HL-60/S4 treated with phorbol 12-myristate 13-acetate at 8.2 ng/mL for 4 days and 3 days (cell line): ENCODE measurements around the gene NOTO.
"Not testable (repeated sequence)": the region's sequence is repeated elsewhere in the genome, so short reads cannot be mapped to it uniquely, and the experiment has no call there.

Experiments
- in situ Hi-C: fragments of 300-500 bp; cut with MboI; formaldehyde crosslinking; loops from 2 replicates; pipeline ENCODE4 v1.15.0; 2022; ENCODE audit warnings: low sequenced_read_pairs

The NOTO gene

DNA sequence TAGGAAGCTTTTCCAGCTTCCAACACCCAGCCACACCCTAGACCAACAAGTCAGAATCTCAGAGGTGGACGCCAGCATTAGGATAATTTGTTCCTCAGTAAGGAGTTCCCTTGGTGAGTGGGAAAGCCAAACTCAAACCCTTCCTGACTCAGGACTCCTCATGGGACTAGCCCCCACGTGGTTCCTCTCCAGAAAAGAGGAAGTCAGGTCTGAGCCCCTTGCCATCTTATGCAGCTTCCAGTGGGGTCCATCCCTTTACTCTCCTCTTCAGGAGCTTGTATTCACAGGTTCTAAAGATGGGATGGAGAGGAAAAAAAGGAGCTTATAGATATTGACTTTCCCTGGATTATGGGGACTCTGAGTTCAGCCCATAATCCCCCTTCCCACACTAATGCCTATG, 14.8 kb upstream of the NOTO start:
- in situ Hi-C loops: no loop called here

DNA sequence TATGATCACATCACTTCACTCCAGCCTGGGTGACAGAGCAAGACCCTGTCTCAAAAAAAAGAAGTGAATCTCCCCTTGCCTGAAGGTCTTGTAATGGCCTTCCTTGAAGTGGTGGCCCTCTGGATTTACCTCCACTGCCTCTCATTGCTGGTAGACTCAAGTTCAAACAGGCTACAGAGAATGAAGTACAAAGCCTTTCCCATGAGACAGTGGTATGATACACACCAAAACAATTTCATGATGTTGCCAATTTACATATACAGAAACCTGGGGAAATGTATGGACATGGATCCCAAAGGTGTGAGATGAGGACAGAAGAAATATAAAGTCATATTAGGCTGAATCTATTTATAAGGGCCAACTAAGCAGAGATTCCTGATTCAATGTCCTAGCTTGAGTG, 4.8 kb upstream of the NOTO start:
- in situ Hi-C loops: no loop called here

DNA sequence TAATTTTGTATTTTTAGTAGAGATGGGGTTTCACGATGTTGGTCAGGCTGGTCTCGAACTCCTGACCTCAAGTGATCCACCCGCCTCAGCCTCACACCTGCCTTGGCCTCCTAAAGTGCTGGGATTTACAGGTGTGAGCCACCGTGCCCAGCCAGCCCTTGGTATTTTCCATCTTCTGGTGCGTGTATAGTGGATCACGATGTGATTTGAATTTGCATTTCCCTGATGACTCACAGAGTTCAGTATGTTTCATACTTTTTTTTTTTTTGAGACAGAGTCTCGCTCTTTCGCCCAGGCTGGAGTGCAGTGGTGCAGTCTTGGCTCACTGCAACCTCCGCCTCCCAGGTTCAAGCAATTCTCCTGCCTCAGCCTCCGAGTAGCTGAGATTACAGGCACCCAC, 2.1 kb upstream of the NOTO start:
- in situ Hi-C loops: not testable (repeated sequence)

DNA sequence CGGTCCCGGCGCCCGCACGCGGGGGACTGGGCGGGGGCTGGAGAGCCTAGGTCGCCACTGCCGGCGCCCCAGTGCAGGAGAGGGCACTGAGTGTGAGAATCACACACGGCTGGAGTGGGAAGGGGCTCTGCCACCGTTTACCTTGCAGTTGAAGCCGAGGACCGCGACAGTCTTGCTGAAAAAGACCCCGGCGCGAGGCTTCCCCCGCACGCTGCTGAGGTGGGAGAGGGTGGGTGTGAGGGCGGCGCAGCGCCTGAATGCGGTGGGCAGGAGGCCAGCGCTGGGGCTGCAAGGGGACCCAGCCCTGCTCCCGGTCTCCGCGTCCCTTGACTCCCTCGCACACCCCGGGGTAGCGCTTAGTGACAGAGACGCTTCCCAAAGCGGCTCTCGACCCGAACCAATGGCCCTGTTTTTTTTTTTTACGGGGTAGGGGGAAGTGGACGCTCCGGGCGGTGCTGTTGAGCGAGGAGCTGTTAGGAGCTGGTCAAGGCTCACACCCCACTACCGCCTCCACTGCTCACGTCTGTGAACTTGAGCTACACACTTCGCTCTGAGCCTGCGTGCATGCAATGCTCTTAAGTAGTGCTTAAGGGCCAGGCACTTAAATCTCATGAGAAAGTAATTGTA, 794 bp downstream of the NOTO start:
- in situ Hi-C loops: no loop called here

DNA sequence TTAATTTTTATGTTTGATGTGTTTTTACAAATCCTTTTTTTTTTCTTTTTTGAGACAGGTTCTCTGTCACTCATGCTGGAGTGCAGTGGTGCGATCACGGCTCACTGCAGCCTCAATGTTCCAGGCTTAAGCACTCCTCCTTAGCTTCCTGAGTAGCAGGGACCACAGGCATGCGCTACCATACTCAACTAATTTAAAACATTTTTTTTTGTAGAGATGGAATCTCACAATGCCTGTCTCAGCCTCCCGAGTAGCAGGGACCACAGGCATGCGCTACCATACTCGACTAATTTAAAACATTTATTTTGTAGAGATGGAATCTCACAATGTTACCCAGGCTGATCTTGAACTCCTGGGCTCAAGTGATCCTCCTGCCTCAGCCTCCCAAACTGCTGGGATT, 3.2 kb downstream of the NOTO start:
- in situ Hi-C loops: no loop called here

DNA sequence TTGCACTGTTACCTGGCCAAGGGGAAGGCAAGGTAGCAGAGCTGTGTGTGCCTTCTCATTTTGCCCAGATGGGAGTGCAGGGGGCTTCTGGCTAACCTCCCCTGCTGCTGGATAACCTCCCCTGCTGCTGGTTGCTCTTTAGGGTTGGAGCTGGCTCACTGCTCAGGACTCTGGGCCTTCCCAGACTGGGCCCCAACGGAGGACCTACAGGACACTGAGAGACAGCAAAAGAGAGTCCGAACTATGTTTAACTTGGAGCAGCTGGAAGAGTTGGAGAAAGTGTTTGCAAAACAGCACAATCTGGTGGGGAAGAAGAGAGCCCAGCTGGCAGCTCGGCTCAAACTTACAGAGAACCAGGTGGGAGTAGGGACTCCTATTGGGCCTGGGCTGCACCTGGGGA, 5.9 kb downstream of the NOTO start:
- in situ Hi-C loops: no loop called here

DNA sequence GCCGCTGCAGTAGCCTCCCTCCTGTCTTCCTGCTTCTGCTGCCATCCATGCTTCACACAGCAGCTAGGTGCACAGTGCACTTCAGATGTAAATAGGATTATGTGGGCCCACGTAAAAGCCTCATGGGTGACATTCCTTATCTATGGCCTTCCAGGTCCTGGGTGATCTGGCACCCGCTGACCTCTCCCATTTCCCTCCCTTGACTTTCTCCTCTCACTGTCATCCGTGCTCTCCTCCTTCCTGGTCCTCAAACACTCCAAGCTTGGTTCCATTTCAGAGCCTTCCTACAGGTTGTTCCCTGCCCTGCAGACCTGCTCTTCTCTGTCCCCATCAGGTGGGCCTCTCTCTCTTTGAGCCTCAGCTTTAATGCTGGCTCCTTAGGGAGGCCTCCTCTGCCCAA, 7.6 kb downstream of the NOTO start:
- in situ Hi-C loops: no loop called here

DNA sequence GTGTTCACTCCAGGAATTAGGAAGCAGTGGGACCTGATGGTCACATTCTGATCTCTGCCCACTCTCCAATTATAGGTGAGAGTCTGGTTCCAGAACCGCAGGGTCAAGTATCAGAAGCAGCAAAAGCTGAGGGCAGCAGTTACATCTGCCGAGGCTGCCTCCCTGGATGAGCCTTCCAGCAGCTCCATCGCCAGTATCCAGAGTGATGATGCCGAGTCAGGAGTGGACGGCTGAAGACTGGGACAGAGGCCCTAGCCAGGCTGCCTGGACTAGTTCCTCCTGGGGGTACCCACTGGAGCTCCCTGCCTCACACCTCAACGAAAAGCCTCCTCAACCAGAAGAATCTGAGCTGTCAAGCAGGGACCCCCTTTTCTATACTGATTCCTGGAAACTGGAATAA, 8.3 kb downstream of the NOTO start:
- in situ Hi-C loops: no loop called here

DNA sequence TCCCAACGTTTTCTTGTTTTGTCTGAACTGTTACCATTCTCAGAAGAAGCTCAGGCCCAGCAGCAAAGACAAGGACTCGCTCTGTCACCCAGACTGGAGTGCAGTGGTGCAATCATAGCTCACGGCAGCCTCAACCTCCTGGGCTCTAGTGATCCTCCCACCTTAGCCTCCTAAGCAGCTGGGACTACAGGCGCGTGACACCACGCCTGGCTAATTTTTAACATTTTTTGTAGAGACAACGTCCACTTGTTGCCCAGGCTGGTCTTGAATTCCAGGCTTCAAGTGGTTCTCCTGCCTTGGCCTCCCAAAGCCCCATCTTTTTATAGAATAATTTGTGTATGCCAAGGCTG, 9.7 kb downstream of the NOTO start:
- in situ Hi-C loops: no loop called here

DNA sequence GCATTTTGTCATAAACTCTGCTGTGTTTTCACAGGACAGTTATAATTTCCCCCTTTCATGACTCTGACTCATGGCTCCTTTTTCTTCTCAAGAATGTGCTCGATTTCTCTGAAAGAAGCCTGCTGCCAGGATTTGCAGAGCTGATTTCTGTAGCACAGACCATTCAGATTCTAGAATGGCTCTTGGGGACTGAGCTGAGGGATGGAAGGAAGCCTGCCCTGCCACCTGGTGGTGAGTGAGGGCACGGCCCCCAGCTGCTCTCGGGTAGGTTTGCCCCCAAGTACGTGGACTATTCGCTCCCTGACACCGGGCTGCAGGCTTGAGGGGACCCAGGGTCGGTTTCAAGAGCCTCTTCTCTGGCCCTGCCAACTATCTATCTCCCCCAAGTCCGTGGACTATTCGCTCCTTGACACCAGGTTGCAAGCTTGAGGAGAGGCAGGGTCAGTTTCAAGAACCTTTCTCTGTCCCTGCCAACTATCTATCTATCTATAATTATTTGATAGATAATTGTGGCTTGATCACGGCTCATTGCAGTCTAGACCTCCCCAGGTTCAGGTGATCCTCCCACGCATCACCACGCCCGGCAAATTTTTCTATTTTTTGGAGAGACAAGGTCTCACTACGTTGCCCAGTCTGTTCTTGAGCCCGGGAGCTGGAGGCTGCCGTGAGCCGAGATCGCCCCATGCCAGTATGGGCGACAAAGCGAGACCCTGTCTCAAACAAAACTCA, 10.2 kb downstream of the NOTO start:
- in situ Hi-C loops: no loop called here

DNA sequence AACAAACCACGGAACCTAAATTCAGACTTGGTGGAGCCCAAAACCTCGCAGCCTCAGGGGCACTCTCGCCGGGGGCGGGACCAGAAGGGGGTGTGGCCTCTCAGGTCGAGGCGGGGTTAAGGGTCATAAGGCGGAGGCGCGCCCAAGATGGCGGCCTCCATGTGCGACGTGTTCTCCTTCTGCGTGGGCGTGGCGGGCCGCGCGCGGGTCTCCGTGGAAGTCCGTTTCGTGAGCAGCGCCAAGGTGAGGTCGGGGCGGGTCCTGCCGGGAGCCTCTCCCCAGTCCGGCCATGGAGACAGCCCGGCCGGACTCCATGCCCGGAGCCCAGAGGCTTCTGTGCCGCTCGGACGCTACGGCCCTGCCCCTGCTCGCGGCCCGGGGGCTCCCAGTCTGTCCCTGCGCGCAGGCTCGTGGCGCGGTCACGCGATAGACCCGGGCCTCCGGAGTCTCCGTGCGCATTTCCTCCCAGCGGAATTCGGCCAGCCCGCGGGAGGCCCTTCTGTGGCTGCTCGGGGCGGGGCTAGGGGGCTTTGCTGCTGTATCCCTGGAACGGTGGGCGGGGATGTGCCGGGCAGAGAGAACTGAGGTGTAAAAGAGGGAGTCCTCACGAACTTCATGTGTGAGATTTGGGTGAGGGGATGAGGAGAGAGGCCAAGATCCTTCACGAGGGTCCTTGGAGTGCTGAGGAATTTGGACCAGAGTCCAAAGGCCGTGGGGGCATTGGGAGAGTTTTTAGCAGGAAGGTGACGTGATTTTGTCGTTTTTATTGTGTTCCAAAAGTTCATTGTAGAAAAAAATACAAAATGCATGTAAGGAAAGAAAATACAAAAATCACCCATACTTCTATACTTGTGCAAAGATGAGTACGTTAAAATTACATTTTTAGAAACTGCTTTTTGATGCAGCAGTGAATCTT, 12.0 kb downstream of the NOTO start, which contains the start of gene SMYD5:
TSS of gene SMYD5 (plus strand) at position 126 of the 916 bp plus-strand sequence. CDS start at position 148, 22 bp downstream.
- in situ Hi-C loops: no loop called here

DNA sequence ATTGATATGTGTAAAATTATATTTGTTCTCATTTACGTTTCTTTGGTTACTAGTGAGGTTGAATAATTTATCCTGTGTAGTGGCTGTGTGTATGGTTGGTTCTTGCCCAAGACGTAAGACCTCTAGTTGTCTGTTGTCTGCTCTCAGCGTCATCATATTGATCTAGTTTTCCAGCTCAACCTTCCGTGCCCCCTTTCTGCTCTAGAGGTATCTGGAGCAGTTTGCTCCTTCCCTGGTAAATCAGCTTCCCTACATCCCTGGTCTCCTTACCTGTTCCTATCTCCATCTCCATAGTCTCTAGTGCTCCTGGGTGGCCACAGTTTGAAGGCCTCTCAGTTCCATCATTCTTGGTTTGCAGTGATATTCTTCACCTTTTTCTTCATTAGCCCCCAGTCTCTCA, 12.9 kb downstream of the NOTO start:
- in situ Hi-C loops: no loop called here

DNA sequence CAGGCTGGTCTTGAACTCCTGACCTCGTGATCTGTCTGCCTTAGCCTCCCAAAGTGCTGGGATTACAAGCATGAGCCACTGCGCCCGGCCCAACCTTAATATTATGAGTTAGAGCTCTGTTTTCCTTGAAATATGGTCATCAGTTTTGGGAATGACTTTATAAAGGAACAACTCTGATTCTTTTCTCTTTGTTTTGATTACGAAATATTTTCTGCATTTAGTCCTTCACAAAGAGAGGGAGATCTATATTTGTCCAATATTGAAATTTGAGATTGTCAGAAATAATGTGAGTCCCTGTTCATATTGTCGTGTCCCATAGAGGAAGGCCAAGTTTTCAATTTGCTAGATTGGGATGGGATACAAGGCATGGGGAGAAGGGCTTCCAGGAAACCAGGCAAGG, 14.8 kb downstream of the NOTO start:
- in situ Hi-C loops: no loop called here

DNA sequence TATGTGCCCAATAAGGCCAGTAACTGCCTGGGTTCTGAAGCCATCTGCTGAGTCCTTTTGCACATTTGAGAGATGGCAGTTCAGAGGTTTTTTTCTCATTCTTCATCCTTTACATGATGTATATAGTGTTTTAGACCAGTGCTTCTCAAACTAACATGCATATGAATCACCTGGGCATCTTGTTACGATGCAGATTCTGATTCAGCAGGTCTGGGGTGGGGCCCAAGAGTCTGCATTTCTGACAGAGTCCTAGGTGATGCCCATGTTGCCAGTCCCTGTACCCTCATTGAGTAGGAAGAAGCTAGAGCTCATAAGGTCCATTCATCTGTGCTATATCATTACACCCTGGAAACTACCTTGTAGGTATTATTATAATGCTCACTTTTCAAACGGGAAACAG, 15.5 kb downstream of the NOTO start:
- in situ Hi-C loops: no loop called here

DNA sequence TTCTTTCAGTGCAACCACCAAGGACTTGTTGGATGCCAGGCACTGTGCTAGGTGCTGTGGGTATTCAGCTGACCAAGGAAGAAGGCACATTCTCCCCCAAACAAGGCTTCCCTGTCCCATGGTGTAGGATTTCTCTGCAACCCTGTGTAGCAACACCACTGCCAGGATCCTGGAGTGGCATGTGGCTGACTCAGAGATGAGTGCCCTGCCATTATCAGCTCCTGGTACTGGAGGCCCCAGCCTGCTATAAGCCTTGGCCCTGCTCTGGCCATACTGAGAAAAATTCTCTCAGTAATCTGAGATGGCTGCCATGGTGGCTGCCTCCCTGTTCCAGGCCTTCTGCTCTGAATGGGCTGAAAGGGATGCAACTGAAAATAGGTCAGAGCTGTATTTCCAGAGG, 15.9 kb downstream of the NOTO start:
- in situ Hi-C loops: no loop called here

DNA sequence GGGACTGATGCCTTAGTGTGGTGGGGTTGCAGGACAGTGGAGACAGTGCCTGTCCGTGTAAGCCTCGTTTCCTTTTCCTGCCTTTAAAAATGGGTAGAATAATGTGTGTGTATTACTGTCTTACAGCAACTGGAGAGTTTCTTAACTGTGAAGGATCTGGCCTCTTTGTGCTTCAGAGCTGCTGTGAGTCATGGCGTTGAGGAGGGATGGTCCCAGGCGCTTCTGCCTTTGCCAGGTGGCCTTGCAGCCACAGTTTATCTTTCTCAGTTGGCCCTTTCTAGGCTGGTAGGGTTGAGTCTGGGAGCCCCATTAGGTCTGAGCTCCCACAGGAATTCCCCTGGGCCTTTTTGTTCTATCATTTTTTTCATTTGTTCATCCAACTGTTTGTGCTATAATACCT, 21.4 kb downstream of the NOTO start:
- in situ Hi-C loops: no loop called here

DNA sequence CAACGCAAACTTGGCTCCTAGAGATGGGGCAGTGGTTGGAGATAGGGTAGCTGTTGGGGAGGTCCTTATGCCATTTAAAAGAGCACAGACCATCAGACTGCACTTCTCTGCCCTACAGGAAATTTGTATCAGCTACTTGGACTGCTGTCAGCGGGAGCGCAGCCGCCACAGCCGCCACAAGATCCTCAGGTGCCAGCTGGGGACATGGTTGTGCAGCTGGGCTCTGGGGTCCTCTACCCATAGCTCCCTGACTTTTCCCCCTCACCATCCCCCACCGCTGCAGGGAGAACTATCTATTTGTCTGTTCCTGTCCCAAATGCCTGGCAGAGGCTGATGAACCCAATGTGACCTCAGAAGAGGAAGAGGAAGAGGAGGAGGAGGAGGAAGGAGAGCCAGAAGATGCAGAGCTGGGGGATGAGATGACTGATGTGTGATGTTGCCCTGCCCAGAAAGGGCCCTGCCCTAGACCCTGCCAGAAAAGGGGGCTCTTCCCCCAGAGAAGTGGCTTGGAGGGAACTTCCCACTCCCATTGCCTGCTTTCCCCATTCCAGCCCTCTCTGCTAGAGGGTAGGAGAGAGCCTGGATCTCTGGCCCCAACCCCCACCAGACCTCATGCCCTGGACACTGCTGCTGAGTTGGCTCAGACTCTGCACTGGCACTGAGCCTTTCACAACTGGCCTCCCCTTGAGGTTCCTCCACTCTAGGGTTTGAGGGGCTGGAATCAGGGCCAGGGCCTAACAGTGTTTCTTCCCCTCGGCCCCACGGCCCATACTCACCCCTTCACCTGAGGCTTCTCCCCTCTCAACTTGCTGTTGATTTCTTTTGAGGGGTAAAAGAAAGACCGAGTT, 23.4 kb downstream of the NOTO start:
- in situ Hi-C loops: no loop called here

DNA sequence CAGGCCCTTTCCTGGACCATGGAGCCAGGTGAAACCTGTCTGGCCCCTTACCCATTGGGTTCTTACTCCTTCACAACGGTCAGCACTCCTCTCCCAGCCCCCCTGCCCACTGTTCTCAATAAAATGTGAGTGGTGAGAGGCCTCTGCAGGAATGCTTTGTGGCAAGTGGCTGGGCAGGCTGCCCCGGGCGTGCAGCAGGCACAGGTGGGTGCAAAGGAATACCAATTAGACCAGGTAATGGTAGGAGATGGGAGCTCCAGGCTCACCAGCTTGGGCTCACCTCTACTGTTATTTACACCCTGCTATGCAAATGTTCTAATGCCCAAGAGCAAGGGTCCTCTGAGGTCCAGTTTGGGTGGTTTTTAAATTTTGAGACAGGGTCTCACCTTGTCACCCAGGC, 24.7 kb downstream of the NOTO start:
- in situ Hi-C loops: no loop called here

DNA sequence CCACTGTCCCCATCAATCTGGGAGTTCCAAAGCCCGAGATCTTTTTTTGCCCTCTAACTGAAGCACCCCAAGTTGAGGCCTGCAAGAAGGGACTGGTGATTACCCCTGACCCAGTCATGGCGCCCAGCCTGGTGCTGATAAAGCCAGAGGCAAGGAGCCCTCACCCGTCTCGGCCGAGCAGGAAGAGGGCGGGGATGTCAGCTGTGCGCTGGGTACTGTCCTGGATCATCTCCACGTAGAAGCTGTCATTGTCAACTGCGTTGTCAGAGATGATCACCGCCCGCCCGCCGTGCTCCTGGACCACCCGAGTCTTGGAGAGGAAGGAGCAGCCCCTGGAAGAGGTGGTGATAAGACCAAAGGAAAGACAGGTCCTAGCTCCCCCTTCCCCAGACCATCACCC, 26.3 kb downstream of the NOTO start:
- in situ Hi-C loops: no loop called here

DNA sequence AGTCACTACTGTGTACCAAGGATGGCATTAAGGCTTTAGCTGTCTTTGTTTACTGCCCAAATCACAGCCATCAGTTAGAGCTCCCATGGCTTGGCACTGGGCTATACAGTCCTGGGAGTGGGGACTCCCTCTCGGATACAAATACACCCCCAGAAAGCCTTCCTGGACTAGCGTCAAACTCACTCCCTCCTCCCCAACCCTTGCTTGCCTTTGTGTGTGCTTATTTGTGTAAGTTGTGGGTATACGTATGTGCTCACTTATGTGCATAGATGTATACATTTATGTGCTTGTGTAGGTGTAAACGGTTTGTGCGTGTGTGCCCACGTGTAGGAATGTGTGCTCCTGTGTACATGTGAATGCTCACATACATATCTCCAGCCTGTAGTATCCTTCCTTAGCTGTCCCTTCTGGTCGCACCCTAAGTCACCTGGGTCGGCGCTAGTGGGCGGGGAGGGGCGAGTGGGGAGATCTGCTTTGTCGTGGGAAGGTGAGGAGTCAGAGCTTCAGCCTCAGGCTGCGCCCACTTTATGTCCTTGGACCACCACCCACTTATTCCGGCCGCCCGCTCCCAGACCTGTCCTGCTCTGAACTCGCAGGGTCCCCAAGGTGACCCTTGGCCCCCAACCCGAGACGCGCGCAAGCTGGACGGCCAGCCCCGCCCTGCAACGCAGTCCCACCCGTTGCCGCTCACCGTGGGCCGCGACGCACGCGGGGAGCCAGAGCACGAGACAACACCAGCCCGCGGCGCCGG, 30.2 kb downstream of the NOTO start:
- in situ Hi-C loops: no loop called here
